ENCODE measurements around the gene CELSR2.

Gene CELSR2

DNA sequence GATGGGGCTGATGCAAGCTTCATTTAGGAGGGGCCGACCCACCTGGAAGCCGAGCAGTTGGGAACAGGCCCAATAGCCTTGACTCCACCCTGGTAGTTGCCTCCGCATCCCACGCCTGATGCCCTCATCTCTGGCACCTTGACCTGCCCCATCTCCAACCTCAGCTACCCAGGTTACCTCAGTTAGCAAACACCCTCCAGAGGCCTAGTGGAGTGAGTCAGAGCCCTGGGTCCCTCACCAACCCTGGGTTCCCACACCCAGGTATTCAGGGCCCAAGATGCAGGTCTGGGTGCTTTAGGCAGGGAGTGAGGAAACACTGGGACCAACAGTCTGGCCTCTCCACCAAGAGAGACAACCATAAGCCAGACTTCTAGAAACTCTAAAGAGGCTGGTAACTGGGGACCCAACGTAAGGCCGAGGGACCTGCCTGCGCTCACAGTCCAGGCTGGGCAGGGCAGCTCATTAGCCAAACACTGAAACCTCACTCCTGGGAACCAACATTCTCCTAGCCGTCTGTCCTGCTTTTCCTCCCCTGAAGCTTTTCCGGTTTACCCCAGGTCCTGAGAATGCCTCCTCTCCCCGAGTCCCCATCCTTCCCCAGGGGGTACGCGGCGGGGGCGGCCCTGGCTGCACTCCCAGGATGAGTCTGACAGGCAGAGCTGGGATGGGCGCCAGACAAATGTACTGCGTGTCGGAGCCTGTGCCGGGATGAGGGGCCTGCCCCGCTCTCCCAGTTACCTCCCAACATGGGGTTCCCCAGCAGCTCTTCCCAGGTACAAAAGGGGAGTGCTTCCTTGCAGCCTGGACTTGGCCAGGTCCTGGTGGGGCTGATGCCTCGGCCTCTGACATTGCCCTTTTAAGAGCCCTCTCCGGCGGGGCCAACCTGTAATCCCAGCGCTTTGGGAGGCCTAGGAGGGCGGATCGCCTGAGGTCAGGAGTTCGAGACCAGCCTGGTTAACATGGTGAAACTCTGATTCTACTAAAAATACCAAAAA is 8.9 kb upstream of the CELSR2 start:
- TF ChIP-seq GATA3 (IDR thresholded peaks at IDR 0.05; ENCODE audit: low read depth, low read length), result no peak
- TF ChIP-seq GATA2 (IDR thresholded peaks at IDR 0.05; ENCODE audit: low read depth, low read length), result no peak

GRCh38 chr1:109241344-109241743 is 8.0 kb upstream of the CELSR2 start:
- TF ChIP-seq GATA3 (IDR thresholded peaks at IDR 0.05; ENCODE audit: low read depth, low read length), result no peak
- no peak for TF ChIP-seq GATA2 (IDR thresholded peaks at IDR 0.05; ENCODE audit: low read depth, low read length)

GRCh38 chr1:109241841-109242345 is 7.4 kb upstream of the CELSR2 start:
- TF ChIP-seq GATA2 (IDR thresholded peaks at IDR 0.05; ENCODE audit: low read depth, low read length) (no peak), GATA3 (IDR thresholded peaks at IDR 0.05; ENCODE audit: low read depth, low read length) (no peak)

DNA sequence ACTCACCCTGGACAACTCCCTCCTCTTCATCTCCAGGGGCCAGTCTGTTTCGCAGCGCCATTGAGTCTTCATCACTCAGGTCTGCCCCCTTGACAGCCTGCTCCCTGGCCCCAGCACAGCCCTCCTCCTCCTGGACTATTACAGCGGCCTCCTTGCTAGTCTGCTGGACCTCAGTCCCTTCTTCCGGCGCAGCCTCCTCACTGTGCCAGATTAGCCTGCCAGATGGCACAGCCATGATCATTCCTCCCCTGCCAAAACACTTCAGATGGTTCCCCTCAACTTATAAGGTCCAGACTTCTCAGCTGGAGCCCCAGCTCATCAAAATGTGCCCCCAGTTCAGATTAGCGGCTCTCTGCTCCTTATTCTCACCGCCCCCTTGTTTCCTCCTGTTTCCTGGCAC is 7.0 kb upstream of the CELSR2 start:
- TF ChIP-seq GATA2 (IDR thresholded peaks at IDR 0.05; ENCODE audit: low read depth, low read length) (no peak), GATA3 (IDR thresholded peaks at IDR 0.05; ENCODE audit: low read depth, low read length) (no peak)

DNA sequence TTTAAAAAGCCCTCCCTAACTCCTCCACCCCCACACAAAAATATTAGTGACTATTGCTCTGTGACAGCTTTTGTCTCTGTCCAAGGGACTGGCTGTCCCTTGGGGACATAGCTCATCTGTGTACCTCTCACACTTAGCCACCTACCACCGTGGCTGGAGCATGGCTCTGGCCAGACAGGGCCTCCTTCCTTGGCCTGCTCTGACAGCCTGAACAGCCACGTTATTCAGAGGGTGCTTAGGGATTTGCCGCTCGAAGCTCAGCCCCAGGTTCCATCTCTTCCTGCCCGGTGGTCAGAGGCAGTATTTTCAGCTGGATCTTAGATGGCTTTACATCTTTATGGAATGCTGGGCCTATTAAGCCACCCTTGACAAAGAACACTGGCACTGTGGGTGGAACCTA is 6.1 kb upstream of the CELSR2 start:
- TF ChIP-seq GATA3 (IDR thresholded peaks at IDR 0.05; ENCODE audit: low read depth, low read length) (no peak), GATA2 (IDR thresholded peaks at IDR 0.05; ENCODE audit: low read depth, low read length) (no peak)

DNA sequence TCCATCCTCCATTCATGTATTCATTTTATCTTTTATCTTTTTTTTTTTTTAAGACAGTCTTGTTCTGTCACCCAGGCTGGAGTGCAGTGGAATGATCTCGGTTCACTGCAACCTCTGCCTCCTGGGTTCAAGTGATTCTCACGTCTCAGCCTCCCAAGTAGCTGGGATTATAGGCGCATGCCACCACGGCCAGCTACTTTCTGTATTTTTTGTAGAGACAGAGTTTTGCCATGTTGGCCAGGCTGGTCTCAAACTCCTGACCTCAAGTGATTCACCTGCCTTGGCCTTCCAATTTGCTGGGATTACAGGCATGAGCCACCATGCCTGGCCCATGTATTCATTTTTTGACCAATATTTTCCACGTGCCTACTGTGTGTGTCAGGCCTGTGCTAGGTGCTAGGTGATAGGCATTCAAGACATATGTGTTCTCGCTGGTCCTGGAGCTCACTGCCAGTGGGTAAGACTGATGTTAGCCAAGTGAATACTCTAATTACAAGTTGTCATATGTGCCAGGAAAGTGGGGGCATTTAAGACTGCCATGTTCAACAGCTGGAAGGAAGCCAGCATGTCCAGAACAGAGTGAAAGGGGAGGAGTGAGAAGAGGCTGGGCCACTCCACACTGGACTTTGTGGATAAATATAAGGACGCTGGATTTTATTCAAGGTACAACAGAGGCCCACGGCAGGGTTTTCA is 5.3 kb upstream of the CELSR2 start:
- no peak for TF ChIP-seq GATA2 (IDR thresholded peaks at IDR 0.05; ENCODE audit: low read depth, low read length)
- TF ChIP-seq GATA3 (IDR thresholded peaks at IDR 0.05; ENCODE audit: low read depth, low read length), result no peak

DNA sequence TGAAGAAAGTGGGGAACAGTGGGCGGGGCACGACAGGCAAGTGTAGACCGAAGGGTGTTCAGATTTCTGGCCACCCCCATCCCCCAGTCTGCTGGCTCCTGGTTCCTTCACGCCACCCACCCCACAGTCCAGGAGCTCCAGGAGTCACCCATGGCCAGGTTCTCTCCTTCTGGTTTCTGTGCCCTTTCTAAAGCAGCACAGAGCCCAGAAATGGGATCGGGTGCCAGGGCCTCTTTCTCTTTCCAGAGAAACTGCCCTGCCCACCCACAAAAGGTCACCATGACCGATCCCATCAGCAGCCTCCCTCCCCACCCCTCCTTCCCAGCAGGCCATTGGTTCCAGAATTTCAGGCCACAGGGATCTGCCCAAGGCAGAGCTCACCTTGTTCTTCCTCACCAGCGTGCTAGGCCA is 3.2 kb upstream of the CELSR2 start:
- TF ChIP-seq GATA3 (IDR thresholded peaks at IDR 0.05; ENCODE audit: low read depth, low read length), result no peak
- no peak for TF ChIP-seq GATA2 (IDR thresholded peaks at IDR 0.05; ENCODE audit: low read depth, low read length)

DNA sequence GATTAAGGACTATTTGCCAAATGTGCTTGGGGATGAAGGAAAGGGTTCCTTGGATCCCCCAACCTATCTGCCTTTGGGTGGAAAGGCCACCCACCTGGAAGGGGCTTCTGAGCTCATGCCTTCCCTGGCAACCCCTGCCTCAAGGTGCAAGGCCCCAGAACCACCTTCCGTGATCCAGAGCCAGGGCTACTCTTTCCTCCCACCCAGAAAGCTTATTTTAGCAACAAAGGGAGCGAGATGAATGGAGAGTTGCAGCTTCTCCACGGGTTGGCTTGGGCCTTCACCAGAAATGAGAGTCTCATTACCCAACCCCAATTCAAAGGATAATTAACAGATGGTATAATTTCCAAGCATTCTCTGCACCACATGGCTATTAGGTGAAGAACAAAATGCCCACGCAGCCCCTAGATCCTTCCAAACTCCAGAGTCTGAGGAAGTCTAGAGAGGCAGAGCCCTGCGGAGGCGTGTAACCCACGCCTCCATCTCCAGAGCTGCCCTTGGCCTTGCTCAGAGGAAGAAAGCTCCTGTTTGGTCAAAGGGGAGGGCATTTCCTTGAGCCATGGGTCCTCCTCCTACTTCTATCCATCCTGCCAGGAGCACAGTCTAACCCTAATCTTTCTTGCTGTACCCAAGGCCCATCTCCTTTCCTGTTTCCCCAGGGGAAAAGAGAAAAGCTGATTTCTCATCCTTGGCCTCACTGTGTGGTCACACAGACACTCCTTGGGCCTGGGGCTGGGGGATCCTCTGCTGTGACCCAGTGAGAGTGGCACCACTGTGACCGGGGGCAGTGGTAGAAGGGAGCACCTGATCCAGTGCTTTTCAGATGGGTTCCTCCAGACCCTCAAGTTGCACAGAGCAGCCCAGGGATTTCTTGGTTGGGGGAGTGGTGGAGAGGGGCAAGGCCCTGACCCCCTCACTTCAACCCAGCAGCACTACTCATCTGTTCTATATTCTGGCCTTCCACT is 1.7 kb upstream of the CELSR2 start:
- TF ChIP-seq GATA2 (IDR thresholded peaks at IDR 0.05; ENCODE audit: low read depth, low read length), result no peak
- no peak for TF ChIP-seq GATA3 (IDR thresholded peaks at IDR 0.05; ENCODE audit: low read depth, low read length)

DNA sequence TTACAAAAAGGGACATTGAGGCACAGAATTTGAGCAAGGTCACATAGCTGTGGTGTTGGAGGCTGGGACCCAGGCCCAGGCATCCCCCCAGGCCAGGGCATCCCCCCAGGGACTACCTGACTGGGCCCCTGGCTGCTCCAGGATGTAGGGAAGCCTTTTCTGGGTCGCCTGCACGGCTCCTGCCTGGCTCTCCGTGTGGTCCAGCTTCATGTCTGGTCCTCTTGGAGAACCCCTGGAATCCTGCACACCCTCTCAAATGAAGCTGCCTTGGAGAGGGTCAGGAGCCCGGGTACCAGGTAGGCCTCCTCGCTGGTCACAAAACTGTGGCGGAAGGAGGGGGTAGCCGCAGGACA is 919 bp upstream of the CELSR2 start:
- no peak for TF ChIP-seq GATA3 (IDR thresholded peaks at IDR 0.05; ENCODE audit: low read depth, low read length)
- TF ChIP-seq GATA2 (IDR thresholded peaks at IDR 0.05; ENCODE audit: low read depth, low read length), result no peak

GRCh38 chr1:109249654-109250401 is 489 bp downstream of the CELSR2 start:
- TF ChIP-seq GATA2 (IDR thresholded peaks at IDR 0.05; ENCODE audit: low read depth, low read length), result no peak
- TF ChIP-seq GATA3 (IDR thresholded peaks at IDR 0.05; ENCODE audit: low read depth, low read length), result no peak

DNA sequence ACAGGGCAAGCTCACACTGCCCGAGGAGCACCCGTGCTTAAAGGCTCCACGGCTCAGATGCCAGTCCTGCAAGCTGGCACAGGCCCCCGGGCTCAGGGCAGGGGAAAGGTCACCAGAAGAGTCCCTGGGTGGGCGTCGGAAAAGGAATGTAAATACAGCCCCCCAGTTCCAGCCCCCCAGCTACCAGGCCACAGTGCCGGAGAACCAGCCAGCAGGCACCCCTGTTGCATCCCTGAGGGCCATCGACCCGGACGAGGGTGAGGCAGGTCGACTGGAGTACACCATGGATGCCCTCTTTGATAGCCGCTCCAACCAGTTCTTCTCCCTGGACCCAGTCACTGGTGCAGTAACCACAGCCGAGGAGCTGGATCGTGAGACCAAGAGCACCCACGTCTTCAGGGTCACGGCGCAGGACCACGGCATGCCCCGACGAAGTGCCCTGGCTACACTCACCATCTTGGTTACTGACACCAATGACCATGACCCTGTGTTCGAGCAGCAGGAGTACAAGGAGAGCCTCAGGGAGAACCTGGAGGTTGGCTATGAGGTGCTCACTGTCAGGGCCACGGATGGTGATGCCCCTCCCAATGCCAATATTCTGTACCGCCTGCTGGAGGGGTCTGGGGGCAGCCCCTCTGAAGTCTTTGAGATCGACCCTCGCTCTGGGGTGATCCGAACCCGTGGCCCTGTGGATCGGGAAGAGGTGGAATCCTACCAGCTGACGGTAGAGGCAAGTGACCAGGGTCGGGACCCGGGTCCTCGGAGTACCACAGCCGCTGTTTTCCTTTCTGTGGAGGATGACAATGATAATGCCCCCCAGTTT is 1.3 kb downstream of the CELSR2 start:
- TF ChIP-seq GATA2 (IDR thresholded peaks at IDR 0.05; ENCODE audit: low read depth, low read length) (no peak), GATA3 (IDR thresholded peaks at IDR 0.05; ENCODE audit: low read depth, low read length) (no peak)
